AG09319 (cell line): ENCODE data around the gene FRRS1L.
A peak's percentile ranks its signal among the peaks of the same experiment; 100 is the strongest.

Experiments used
- DNase-seq: peaks from one replicate; pipeline ENCODE4 v3.0.0-alpha.2; 2010; ENCODE audit warnings: low read depth; ENCODE audit errors: extremely low read depth
- TF ChIP-seq, protein P1 (sequence below): IDR thresholded peaks from 2 replicates; pipeline ENCODE4 v1.5.1; 2011; ENCODE audit warnings: low read depth, mild to moderate bottlenecking, inconsistent platforms, low read length, moderate library complexity

FRRS1L gene

DNA sequence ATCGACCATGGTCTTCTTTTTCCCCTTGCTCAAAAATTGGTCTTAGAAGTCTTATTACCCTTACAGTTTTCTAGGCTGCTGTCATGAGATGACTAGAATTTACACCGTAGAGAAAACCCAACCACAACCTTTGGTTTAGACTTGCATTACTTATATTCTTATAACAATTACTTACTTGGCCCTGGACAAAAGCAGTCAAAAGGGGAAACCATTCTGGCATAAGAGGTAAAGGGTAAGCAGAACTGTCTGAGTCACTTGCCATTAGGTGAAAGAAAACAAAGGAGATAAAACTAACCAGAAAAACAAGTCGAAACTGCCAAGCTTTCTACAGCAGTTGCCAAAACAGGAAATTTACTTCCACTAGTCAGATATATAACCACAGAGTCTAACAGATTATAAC is 65.2 kb downstream of the FRRS1L start:
- TF ChIP-seq, protein P1, sequence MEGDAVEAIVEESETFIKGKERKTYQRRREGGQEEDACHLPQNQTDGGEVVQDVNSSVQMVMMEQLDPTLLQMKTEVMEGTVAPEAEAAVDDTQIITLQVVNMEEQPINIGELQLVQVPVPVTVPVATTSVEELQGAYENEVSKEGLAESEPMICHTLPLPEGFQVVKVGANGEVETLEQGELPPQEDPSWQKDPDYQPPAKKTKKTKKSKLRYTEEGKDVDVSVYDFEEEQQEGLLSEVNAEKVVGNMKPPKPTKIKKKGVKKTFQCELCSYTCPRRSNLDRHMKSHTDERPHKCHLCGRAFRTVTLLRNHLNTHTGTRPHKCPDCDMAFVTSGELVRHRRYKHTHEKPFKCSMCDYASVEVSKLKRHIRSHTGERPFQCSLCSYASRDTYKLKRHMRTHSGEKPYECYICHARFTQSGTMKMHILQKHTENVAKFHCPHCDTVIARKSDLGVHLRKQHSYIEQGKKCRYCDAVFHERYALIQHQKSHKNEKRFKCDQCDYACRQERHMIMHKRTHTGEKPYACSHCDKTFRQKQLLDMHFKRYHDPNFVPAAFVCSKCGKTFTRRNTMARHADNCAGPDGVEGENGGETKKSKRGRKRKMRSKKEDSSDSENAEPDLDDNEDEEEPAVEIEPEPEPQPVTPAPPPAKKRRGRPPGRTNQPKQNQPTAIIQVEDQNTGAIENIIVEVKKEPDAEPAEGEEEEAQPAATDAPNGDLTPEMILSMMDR = no peak
- no peak for DNase-seq

DNA sequence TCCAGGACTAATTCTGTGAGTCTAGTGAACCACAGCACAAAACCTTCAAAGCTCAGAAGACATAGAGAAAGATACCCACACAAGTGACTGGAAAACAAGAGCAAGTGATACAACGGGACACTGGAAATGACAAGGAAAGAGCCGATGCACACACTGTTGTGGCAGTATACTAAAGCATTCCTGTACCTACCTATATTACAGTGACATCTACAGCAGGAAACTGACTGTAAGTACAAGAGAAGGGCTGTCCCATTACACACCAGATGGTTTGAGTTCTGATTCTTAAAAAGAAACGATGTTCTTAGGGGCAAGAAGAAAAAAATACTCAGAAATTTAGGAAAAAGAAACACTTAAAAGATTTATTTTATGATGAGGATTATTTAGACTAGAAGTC is 65.8 kb downstream of the FRRS1L start:
- TF ChIP-seq, protein P1 = no peak
- no peak for DNase-seq

DNA sequence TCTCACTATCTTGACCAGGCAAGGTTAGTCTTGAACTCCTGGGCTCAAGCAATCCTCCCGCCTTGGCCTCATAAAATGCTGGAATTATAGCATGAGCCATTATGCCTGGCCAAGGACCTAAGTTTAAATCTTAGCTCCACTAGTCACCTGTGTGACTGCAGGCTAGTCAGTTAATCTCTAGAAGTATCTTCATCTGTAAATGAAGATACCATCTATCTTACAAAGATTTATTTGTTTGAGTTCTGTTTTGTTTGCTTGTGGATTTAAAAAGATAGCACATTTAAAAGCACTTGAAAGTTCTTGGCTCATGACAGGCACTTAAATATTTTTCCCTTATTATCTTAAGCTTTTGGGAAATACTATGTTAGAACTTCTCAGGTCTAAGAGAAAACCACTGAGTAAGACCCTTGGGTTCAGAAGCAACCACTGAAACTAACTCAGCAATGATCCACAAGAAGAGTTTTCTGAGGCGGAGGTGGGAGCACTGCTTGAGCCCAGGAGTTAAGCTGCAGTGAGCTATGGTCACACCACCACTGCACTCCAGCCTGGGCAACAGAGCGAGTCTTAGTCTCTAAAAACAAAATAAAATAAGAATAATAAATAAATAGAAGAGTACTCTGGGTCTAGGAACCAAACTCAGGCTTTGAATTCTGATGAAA is 66.4 kb downstream of the FRRS1L start:
- TF ChIP-seq, protein P1 = no peak
- DNase-seq = no peak

DNA sequence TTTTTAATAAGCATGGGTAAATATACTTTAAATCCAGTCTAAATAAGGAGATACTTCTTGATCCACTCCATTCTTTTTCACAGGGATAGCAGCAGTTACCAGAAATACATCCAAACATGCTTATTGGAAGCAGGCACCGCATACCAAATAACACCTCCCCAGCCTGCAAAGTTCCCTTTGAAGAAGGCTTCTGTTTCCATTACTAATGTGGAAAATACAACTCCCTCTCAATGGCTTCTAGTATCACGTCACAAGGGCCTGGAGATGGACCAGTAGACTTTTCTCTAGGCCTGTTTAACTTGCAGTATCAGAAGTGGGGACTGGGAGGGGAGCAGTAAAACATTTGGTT is 68.1 kb downstream of the FRRS1L start:
- no peak for DNase-seq
- TF ChIP-seq, protein P1 = no peak

DNA sequence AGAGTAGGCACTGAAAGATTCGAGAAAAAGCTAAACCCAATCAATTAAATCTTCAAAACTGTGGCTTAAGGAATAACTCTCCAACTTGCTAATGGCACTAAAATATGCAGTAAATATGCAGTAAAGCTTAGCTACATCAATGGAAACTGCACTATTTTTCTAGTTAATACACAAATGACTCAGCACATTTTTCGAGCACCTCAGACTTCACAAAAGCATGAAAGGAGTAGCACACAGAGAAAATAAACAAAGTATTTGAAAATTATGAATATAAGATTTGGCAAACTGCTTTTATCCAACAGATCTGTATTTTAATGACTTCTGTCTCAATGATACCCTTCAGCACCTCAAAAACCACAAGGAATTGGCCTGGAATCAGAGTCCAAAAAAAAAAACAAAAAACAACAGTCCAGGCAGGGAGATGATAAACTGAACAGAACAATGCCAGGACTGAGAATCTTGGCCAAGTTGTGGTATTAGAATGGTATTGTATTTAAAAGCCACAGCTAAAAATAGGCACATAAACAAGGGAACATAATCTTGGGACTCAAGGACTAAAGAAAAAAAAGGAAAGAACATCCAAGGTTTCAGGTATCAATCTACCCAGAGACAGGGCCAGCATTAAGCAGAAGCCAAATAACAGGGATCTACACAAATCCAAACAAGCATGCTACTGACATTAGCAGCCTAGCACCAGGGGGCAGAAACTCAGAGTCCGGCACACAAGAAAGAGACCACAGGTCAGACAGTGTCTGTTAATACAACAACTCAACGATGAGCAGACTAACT is 68.7 kb downstream of the FRRS1L start:
- TF ChIP-seq, protein P1 = peak; percentile 52
- peak; percentile 87 for DNase-seq

DNA sequence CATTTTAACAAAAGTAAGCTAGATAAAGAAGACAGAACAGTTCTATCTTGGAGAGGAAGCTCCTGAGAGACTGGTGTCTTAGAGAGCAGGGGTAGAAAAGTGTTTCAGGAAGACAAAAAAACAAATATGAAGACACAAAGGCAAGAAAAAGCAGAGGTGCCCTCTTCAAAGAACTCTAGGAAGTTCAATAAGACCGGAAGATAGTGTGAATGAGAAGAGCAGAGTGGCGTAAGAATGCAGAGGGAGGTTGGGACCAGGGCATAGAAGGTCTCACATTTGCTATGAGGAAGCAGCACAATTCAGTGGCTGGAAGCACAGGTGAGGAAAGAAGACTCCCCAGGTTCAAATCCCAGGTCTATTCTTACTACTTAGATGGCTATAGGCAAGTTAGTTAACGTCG is 69.9 kb downstream of the FRRS1L start:
- DNase-seq = no peak

DNA sequence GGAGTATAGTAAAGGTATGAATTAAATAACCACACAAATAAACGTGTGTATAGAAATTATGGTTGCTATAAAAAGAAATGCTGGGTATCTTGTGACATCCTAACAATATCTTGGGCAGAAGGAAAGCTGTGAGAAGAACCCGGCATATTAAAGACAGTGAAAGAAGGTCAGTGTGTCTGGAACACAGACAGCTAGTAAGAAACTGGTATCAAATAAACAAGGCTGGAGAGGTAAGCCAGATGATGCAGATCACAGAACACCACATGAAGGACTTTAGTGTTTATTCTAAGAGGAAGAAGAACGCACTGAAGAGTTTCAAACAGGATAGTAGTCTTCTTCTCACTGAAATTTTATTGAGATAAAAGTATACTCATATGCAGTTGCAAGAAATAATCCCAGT is 71.7 kb downstream of the FRRS1L start:
- TF ChIP-seq, protein P1 = no peak
- DNase-seq = no peak

More for the DNA sequence above, 69.9 kb downstream of the FRRS1L start:
- TF ChIP-seq, protein P1 = no peak
